HG02981 (cell line): ENCODE data around the gene FRMD8.

Experiments used
- ATAC-seq: cut with Tn5 transposase; IDR thresholded peaks from one replicate; pipeline ENCODE4 v1.9.1; 2021; ENCODE audit warnings: mild to moderate bottlenecking, moderate library complexity; ENCODE audit not compliant: unreplicated experiment

The FRMD8 gene

DNA sequence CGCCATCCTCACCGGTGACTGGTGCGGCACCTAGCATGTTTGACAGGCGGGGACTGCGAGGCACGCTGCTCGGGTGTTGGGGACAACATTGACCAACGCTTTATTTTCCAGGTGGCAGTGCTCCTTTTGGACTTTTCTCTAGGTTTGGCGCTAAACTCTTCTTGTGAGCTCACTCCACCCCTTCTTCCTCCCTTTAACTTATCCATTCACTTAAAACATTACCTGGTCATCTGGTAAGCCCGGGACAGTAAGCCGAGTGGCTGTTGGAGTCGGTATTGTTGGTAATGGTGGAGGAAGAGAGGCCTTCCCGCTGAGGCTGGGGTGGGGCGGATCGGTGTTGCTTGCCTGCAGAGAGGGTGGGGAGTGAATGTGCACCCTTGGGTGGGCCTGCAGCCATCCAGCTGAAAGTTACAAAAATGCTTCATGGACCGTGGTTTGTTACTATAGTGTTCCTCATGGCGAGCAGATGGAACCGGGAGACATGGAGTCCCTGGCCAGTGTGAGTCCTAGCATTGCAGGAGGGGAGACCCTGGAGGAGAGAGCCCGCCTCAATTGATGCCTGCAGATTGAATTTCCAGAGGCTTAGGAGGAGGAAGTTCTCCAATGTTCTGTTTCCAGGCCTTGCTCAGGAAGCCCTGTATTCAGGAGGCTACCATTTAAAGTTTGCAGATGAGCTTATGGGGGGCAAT, 37.2 kb downstream of the FRMD8 start:
- ATAC-seq, result no peak

DNA sequence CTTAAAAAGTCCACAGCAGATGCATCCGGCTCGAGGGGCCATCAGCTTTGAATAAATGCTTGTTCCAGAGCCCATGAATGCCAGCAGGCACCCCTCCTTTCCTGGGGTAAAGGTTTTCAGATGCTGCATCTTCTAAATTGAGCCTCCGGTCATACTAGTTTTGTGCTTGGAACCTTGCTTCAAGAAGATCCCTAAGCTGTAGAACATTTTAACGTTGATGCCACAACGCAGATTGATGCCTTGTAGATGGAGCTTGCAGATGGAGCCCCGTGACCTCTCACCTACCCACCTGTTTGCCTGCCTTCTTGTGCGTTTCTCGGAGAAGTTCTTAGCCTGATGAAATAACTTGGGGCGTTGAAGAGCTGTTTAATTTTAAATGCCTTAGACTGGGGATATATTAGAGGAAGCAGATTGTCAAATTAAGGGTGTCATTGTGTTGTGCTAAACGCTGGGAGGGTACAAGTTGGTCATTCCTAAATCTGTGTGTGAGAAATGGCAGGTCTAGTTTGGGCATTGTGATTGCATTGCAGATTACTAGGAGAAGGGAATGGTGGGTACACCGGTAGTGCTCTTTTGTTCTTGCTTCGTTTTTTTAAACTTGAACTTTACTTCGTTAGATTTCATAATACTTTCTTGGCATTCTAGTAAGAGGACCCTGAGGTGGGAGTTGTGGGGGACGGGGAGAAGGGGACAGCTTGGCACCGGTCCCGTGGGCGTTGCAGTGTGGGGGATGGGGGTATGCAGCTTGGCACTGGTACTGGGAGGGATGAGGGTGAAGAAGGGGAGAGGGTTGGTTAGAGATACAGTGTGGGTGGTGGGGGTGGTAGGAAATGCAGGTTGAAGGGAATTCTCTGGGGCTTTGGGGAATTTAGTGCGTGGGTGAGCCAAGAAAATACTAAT, 38.0 kb downstream of the FRMD8 start:
- ATAC-seq, result no peak

GRCh38 chr11:65425105-65425970, 38.9 kb downstream of the FRMD8 start:
- ATAC-seq, result no peak

DNA sequence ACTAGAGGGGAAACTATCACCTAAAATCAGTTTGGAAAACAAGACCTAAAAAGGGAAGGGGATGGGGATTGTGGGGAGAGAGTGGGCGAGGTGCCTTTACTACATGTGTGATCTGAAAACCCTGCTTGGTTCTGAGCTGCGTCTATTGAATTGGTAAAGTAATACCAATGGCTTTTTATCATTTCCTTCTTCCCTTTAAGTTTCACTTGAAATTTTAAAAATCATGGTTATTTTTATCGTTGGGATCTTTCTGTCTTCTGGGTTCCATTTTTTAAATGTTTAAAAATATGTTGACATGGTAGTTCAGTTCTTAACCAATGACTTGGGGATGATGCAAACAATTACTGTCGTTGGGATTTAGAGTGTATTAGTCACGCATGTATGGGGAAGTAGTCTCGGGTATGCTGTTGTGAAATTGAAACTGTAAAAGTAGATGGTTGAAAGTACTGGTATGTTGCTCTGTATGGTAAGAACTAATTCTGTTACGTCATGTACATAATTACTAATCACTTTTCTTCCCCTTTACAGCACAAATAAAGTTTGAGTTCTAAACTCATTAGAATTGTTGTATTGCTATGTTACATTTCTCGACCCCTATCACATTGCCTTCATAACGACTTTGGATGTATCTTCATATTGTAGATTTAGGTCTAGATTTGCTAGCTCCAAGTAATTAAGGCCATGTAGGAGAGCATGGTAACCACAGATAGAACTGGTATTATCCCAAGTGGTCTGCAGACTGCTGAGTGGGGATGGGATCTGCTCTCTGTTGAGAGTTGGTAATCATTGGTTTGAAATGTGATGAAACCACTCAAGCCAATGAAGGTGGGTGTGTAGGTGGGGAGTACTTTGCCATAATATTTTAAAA, 39.8 kb downstream of the FRMD8 start:
- ATAC-seq, result no peak

DNA sequence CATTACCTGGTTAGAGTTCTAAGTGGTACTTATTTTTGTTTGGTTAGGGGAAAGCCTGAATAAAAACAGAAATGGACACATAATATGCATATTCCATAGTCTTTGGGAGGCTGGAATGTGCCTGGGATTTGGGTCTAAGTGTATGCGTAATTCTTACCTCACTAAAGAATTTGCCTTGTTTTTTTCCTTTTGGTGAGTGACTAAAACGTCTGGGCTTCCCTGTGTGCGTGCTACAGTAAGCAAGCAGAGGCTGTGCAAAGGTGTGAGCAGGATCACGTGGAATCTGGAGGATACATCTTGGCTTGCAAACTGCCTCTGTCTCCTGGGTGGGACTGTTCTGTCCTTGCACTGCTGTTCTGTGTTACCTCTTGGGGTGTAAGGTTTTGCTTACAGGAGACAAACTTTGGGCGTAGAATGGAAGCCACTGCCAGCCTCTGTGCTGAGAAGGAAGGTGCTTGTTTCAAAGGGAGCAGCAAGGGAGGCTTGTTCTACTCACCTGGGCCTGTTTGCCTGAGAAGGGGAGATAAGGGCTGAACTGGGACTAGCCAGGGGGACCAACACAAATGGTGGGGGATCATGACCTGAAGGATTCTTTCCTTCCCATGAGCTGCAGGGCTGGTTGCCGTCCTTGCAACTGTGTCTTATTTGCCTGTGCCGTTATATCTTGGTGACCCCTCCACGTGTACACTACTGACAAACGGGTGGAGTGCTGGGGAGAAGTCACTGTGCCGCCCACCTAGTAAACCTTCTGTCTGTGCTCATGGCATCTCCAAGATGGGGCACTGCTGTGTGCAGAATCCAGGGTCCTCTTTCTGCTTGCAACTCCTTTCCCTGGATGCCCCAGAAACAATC, 40.6 kb downstream of the FRMD8 start:
- ATAC-seq, result no peak

DNA sequence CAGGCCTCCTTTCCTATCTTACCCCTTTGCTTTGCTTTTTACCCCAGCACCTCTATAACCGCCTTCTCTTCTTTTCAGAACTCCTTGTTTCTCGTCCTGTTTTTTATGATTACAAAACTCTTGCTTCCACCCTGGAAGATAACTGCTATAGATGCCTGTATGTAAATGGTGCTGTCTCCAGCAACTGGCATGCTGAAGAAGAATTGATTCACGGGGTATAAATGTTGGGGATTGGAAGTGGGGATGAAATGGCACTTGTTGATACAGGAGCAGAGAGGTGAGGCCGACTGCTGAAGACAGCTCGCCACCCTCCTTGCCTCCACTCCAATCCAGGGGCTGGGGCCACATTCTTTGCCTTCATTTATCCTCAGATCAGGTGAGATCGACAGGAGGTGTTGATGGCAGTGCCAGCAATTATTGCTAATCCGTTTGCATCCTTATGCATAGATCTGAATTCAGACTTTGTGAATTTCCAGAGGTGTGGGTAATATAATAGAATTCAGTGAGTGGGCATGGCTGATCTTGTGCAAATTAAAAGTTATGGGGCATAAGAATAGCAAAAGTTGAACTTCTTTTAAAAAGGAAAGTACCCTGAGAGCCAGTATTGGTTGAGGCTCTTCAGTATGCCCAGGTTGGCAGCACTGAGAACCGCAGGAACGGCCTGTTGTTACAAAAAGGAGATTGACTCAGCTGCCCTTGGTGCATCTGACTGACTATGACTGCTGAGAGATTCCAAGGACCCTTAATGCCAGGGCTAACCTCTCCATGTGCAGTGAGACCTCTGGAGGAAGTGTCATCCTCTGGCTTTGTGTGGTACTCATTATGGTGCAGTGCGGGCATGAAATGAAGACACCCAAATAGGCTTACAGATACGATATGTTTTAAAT, 41.5 kb downstream of the FRMD8 start:
- no peak for ATAC-seq

DNA sequence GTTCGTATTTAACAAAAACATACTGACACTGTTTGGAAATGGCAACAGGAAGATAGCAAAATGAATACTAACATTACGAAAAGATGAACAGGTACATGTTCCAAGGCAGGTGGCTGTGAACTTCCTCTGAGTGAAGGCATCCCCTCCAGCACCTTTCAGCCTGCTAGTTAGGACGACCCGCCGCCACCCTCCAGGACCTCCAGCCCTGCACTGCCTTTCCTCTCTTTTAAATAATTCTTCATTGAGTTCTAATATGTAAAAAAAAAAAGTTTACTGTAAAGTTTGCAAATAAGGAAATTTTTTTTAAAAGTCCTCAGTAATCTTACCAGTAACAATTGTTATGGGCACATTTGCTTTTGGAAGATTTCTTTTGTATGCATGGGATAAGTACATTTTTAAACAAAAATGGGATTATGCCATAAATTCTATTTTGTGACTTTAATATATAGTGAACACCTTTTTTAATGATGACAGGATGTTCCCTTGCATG, 42.2 kb downstream of the FRMD8 start:
- ATAC-seq, result no peak

- no peak for ATAC-seq
Measured at GRCh38 chr11:65429068-65429681, 42.7 kb downstream of the FRMD8 start.

DNA sequence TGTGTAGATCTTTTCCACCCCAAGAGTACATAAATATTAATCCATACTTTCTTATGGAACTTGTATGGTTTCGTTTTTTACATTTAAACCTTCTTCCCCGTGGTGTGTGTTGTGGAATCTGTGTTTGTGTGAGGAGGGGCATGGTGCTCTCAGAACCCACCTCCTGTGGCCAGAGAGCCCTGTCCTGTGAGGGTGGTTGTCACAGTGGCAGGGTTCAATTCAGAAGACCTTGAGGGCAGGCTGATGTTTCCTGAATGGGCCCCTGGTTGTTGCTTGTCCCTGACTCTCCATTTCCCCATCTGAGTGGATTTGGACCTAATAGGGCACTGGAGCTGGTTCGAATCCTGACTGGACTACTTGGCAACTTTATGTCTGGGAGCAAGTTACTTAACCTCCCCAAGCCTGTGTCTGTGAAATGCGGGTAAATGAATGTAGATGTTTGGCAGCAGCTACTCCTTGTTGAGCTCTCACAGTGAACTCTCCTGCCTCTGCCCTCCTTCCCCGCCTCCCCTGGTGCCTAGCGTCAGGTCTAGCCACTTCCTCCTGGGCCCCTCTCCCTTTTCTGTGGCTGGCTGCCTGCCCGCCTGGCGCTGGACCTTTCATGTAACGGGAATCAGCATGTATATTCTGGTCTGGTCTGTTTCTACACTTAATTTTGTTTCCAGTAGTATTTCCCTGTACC, 43.4 kb downstream of the FRMD8 start:
- ATAC-seq, result no peak

GRCh38 chr11:65430406-65431217, 44.2 kb downstream of the FRMD8 start:
- ATAC-seq, result no peak

DNA sequence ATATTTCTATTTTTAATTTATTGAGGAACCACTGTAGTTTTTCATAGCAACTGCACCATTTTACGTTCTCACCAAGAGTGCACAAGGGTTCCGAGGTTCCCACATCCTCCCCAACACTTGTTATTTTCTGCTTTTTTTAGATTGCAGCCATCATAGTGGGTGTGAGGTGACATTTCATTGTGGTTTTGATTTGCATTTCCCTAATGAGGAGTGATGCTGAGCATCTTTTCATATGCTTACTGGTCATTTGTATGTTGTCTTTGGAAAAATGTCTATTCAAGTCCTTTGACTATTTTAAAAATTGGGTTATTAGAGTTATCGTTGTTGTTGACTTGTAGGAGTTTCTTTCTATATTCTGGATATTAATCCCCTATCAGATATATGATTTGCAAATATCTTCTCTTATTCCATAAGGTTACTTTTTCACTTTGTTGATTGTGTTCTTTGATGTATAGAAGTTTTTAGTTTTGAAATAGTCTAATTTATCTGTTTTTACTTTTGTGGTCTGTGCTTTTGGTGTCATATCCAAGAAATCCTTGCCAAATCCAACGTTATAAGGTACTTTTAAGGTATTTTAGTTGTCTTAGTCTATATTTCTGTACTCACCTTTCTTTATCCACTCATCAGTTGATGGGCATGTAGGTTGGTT, 45.1 kb downstream of the FRMD8 start:
- ATAC-seq, result no peak

GRCh38 chr11:65432100-65432650, 45.7 kb downstream of the FRMD8 start:
- ATAC-seq, result no peak

DNA sequence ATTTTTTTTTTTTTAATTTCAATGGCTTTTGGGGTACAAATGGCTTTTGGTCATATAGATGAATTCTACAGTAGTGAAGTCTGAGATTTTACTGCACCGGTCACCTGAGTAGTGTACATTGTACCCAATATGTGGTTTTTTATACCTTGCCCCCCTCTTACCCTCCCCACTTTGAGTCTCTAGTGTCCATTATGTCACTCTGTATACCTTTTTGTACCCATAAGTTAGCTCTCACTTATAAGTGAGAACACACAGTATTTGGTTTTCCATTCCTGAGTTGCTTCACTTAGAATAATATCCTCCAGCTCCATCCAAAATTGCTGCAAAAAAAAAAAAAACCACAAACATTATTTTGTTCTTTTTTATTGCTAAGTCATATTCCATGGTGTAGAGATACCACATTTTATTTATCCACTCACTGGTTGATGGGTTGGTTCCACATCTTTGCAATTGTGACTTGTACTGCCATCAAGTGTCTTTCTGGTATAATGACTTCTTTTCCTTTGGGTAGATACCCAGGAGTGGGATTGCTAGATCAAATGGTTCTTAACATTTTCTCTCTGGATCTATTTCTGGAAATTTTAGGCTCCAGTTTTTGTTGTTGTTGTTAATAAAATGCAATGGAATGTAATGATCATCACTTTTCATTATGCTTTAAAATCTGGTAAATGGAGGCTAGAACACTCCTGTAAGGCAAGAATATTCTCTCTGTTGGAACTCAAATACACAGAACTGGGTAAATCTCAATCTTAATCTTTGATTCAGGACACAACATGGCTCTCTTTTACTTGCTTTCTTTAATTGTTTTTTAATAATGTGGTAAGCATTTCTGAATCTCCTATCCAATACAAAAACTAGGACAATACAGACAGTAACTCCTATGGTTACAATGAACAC, 46.5 kb downstream of the FRMD8 start:
- ATAC-seq, result no peak

GRCh38 chr11:65433657-65434056, 47.2 kb downstream of the FRMD8 start:
- no peak for ATAC-seq
